Measurements from ENCODE around the gene ZNF429. TPM values are rescaled to one million over a fixed set of nuclear protein-coding genes. Genes with fewer than 3 reads are reported as not detected.
"Not testable (repeated sequence)": the region's sequence is repeated elsewhere in the genome, so short reads cannot be mapped to it uniquely, and the experiment has no call there.

ZNF429 gene
- 9.3 TPM for total RNA-seq

GRCh38 chr19:21505459-21506451 is at the start of gene ZNF429:
Gene ZNF429, plus strand, starts transcription at chr19:21505602. Its CDS starts 170 bp downstream, at chr19:21505772.
- peak; percentile 97 for DNase-seq

DNA sequence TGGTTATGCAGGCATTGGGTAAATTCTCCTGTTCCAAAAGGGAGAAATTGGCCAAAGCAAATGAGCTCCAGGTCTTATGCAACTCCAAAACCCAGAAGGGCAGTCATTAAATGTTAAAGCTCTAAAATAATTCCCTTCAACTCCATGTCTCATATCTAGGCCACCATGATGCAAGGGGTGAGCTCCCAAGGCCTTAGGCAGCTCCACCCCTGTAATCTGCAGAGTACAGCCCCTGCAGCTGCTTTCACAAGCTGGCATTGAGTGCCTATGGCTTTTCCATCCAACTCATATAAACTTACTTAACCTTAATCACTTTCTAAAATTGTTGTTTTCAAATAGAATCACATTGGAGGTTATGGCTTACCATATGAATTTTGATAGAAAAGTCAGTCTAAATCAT is 44.7 kb upstream of the ZNF429 start:
- no peak for DNase-seq

DNA sequence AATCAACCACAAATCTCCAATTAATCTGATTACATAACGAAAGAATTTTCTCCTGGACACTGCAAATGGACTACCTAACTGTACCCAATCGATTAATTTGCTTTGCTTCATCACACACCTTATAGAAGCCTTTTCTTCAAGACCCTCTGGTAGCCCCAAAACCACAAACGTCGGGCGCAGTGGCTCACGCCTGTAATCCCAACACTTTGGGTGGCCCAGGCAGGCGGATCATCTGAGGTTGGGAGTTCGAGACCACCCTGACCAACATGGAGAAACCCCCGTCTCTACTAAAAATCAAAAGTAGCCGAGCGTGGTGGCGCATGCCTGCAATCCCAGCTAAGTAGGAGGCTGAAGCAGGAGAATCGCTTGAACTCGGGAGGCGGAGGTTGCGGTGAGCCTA is 42.9 kb upstream of the ZNF429 start:
- no peak for DNase-seq

- peak; percentile 12 for DNase-seq
These were observed 41.8 kb upstream of the ZNF429 start for GRCh38 chr19:21463449-21464105.

DNA sequence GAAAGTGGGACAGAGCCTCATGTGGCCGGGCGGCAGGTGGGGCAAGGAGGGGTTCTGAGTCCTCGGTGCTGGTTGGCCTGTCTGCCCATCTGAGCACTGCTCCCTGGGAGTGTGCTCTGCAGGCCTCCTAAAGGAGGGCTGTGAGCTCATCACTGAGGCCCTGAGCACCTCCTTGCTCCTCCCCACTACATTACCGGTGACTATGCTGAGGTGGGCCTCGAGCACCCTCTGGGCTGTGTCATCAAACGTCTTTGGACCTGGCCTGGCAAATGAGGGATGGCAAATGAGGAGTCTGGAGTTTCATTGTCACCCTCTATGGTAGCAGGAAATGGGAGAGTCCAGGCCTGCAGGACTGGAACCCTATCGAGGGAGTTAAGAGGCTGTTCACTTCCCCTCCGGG is 38.8 kb upstream of the ZNF429 start:
- DNase-seq, result no peak

GRCh38 chr19:21468791-21469190 is 36.6 kb upstream of the ZNF429 start:
- no peak for DNase-seq

DNA sequence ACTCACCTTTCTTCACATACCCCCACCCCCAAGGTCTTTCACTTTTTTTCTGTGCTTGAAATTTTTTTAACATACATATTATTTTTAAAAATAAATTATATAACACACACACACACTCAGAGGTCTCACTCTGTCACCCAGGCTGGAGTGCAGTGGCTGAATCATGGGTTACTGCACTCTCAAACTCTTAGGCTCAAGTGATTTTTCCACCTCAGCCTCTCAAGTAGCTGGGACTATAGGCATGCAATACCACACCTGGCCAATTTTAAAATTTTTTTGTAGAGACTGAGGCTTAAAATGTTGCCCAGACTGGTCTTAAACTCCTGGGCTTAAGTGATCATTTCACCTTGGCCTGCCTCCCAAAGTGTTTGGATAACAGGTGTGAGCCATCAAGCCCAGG is 32.9 kb upstream of the ZNF429 start:
- DNase-seq, result no peak

DNA sequence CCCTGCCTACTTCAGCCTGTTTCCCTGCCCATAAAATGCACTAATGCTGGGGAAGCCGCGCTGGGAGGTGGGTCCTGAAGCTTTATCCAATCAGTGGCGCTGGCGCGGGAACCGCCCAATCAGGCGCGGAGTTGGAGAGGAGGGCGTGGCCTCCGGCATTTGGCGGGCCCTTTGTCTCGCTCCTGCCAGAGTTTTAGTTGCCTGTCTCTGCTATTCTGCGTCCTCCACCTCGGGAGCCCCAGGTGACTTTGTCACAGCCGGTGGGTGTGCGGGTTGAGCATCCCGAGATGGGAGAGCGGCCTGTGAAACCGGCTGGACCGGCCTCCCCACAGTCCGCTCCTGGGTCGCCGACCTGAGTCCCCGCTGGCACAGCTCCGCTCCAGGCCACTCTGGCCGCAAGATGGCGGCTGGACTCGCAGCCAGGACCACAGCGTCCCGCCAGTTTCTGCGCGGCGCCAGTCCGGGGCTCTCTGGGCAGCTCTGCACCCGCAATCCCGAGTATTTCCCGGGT is 30.7 kb upstream of the ZNF429 start:
- peak; percentile 54 for DNase-seq

GRCh38 chr19:21482361-21482760 is 23.0 kb upstream of the ZNF429 start:
- DNase-seq, result not testable (repeated sequence)

- DNase-seq, result no peak
These were observed 22.5 kb upstream of the ZNF429 start for GRCh38 chr19:21482863-21483276.

GRCh38 chr19:21483589-21484170 is 21.7 kb upstream of the ZNF429 start:
- no peak for DNase-seq

DNA sequence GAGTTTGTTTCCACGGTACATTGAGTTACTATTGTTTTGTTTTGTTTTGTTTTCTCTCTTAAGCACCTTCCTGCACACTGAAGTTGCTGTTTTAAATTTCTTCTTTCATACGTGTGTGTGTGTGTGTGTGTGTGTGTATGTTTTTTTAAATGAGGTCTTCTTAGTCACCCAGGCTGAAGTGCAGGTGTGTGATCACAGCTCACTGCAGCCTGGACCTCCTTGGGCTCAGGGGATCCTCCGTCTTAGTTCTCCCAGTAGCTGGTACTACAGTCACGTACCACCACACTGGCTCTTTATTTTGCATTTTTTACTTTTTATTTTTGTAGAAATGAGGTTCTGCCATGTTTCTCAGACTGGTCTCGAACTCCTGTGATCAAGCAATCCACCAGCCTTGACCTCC is 20.8 kb upstream of the ZNF429 start:
- DNase-seq, result no peak

DNA sequence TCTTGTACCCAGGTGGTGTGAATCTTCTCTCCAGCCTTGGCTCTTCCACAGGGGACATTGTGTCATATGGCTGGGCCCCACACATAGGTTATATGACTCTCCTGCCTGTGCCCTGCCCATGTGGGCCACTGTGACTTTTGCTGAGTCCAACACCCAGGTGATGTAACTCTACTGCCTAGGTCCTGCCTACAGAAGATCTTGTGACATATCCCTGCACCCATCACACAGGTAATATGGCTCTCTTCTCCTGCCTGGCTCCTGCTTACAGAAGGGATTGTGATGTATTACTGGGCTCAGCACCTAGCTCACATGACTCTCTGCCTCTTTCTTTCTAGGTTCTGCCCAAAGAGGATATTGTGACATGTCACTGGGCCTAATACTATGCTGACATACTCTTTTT is 19.5 kb upstream of the ZNF429 start:
- no peak for DNase-seq

DNA sequence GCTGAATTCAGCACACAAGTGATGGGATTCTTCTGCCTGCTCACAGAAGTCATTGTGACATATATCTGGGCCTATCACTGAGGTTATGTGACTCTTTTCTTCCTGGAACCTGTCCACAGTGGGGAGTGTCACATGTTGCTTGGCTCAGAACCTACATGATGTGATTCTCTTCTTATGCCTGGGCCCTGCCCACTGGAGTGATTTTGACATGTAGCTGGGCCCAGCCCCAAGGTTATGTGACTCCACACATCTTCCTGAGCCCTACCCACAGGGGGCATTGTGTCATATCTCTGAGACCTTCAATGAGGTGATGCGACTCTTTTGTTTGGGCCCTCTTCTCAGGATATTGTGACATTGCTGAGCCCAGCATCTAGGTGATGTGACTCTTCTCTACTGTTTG is 17.4 kb upstream of the ZNF429 start:
- no peak for DNase-seq

DNA sequence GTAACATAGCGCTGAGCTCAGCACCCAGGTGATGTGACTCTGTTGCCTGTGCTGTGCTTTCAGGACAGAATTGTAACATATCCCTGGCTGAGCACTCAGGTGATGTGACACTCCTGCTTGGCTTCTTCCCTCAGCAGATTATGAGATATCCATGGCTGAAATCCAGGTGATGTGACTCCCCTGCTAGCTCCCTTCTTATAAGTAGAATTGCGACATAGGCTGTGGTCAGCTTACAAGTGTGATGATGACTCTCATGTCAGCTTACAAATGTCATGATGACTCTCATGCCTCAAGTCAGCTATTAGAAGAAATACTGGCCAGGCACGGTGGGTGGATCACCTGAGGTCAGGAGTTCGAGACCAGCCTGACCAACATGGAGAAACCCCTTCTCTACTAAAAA is 14.3 kb upstream of the ZNF429 start:
- DNase-seq, result no peak

- no peak for DNase-seq
These were observed 12.2 kb upstream of the ZNF429 start for GRCh38 chr19:21492947-21493906.

DNA sequence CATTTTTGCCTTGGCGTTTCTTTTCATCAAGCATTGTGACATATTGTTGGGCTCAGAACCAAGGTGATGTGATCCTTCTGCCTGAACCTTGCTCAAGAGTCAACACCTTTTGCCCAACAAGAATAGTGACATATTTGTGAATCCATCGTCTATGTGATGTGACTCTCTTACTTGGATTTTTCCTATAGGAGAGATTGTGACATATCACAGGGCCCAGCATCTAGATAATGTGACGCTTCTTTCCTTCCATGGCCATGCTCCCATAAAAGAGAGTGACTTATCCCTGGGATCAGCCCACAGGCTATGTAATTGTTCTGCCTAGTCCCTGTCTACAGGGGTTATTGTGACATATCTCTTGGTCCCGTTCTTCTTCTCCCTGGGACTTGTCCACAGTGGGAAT is 8.5 kb upstream of the ZNF429 start:
- DNase-seq, result no peak

DNA sequence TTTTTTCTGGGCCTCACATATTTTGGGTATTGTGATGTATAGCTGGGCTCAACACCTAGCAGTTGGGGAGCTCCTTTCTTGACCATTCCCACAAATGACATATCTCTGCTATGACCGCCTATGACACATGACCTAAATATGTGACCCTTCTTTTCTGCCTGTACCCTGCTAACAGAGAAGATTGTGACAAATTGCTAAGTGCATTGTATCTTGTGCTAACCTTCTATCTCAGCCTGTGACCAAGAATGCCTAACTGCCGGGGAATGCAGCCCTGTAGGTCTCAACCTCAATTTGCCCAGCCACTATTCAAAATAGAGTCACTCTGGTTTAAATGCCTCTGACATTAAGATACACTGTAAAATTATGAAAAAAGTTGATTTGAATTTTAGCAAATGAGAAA is 6.8 kb upstream of the ZNF429 start:
- DNase-seq, result no peak

DNA sequence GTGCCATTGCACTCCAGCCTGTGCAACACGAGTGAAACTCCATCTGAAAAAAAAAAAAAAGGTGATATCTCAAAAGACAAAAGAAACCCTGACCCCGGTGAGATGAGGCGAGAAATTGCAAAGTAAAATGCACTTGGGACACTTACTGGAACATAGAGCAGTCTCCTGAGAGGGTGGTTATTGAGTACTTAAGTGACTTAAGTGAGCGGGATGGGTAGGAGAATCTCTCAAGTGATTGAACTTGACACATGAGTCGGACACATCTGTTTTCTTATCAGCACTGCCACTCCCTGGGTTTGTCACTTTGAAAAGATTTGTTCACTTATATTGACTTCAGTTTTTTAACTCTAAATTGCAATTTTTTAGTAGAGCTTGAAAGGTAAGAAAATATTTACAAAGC is 2.8 kb downstream of the ZNF429 start:
- no peak for DNase-seq

GRCh38 chr19:21511058-21511457 is 5.7 kb downstream of the ZNF429 start:
- DNase-seq, result not testable (repeated sequence)

DNA sequence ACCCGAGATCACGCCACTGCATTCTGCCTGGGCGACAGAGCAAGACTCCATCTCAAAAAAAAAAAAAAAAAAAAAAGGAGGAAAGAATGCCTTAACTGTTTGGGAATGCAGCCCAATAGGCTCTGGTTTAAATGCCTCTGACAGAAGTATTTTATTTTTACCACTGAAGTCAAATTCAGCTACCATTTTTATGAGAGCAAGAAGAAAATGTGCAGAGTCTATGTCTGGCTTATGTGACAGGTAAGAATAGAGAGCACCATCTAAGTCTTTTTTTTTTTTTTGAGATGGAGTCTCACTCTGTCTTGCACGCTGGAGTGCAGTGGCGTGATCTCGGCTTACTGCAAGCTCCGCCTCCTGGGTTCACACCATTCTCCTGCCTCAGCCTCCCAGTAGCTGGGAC is 7.2 kb downstream of the ZNF429 start:
- DNase-seq, result not testable (repeated sequence)

GRCh38 chr19:21513651-21514050 is 8.2 kb downstream of the ZNF429 start:
- DNase-seq, result no peak

Data from skin of body (tissue), 2 donors.